Measurements from ENCODE around the gene GRAMD2B. TPM values are rescaled to one million over a fixed set of nuclear protein-coding genes. Genes with fewer than 3 reads are reported as not detected.
A peak's percentile ranks its signal among the peaks of the same experiment; 100 is the strongest.

The GRAMD2B gene
- total and polyA plus RNA-seq, 2 experiments from 2014 or later, result 18.9 to 32.5 TPM

- H3K27ac ChIP-seq, result no peak overlapping the region
- H3K27me3 ChIP-seq, result no peaks in the 10 kb centered on the region
- no peaks in the 10 kb centered on the region for H3K9me2 ChIP-seq (replicated peaks; ENCODE audit: insufficient read depth)
- H3K79me2 ChIP-seq, result peaks cover 6% of the 10 kb centered on the region
- H3K4me1 ChIP-seq (ENCODE audit: insufficient read depth), result peaks cover 5% of the 10 kb centered on the region
- H3K4me3 ChIP-seq, result no peak overlapping the region
- TF ChIP-seq, protein P1, sequence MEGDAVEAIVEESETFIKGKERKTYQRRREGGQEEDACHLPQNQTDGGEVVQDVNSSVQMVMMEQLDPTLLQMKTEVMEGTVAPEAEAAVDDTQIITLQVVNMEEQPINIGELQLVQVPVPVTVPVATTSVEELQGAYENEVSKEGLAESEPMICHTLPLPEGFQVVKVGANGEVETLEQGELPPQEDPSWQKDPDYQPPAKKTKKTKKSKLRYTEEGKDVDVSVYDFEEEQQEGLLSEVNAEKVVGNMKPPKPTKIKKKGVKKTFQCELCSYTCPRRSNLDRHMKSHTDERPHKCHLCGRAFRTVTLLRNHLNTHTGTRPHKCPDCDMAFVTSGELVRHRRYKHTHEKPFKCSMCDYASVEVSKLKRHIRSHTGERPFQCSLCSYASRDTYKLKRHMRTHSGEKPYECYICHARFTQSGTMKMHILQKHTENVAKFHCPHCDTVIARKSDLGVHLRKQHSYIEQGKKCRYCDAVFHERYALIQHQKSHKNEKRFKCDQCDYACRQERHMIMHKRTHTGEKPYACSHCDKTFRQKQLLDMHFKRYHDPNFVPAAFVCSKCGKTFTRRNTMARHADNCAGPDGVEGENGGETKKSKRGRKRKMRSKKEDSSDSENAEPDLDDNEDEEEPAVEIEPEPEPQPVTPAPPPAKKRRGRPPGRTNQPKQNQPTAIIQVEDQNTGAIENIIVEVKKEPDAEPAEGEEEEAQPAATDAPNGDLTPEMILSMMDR (IDR thresholded peaks at IDR 0.05; ENCODE audit: poor library complexity), result no peak
- TF ChIP-seq EZH2 (IDR thresholded peaks at IDR 0.05; ENCODE audit: borderline replicate concordance) (no peak), EZH2phosphoT487 (IDR thresholded peaks at IDR 0.05; ENCODE audit: low read depth, severe bottlenecking, unreplicated experiment) (no peak)
- no peaks in the 10 kb centered on the region for H4K20me1 ChIP-seq (ENCODE audit: insufficient read depth, poor library complexity, severe bottlenecking)
- WGBS (ENCODE audit: low lambda C conversion rate, missing lambda C conversion rate), result 76% methylated on average over 6 of the region's 6 CpGs
- no peak overlapping the region for H2AFZ ChIP-seq
- H3K36me3 ChIP-seq (replicated peaks; ENCODE audit: insufficient read depth, low read depth), result no peaks in the 10 kb centered on the region
- H3K9me3 ChIP-seq (ENCODE audit: low read depth), result no peaks in the 10 kb centered on the region
- H3K4me2 ChIP-seq, result no peak overlapping the region
- DNase-seq (ENCODE audit: low spot score), result no peak
Observed at GRCh38 chr5:126456217-126456820, 33.1 kb downstream of the GRAMD2B start.

DNA sequence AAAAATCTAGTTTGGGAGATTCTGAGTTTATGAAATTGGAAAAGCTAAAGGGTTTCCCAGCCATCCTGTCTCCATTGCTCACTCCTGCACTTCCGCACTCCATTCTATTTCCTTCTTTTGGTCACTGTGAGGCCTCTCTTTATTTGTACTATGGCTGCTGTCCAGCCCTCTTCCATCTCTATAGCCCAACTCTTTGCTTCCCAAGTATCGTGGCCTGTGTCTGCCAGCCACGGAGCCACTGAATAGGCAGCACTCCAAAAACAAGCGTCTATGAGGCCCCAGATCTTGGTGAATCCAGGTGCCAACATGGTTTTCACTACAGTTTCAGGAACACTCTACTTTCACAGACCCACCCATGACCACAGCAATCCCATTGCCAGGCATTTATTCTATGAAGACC is 37.2 kb downstream of the GRAMD2B start:
- H3K9me3 ChIP-seq (ENCODE audit: low read depth), result no peaks in the 10 kb centered on the region
- DNase-seq (ENCODE audit: low spot score), result no peak
- no peak overlapping the region for H3K4me2 ChIP-seq
- peaks cover 3% of the 10 kb centered on the region for H3K79me2 ChIP-seq
- WGBS (ENCODE audit: low lambda C conversion rate, missing lambda C conversion rate), result 97% methylated on average over 4 of the region's 4 CpGs
- H4K20me1 ChIP-seq (ENCODE audit: insufficient read depth, poor library complexity, severe bottlenecking), result no peaks in the 10 kb centered on the region
- H3K27me3 ChIP-seq, result no peaks in the 10 kb centered on the region
- H3K27ac ChIP-seq, result peak overlapping the region; percentile 67
- no peak overlapping the region for H3K4me3 ChIP-seq
- H3K4me1 ChIP-seq (ENCODE audit: insufficient read depth), result peaks cover 6% of the 10 kb centered on the region
- no peak overlapping the region for H2AFZ ChIP-seq
- no peaks in the 10 kb centered on the region for H3K36me3 ChIP-seq (replicated peaks; ENCODE audit: insufficient read depth, low read depth)
- TF ChIP-seq EZH2phosphoT487 (IDR thresholded peaks at IDR 0.05; ENCODE audit: low read depth, severe bottlenecking, unreplicated experiment) (no peak), EZH2 (IDR thresholded peaks at IDR 0.05; ENCODE audit: borderline replicate concordance) (no peak)
- TF ChIP-seq, protein P1 (IDR thresholded peaks at IDR 0.05; ENCODE audit: poor library complexity), result no peak
- no peaks in the 10 kb centered on the region for H3K9me2 ChIP-seq (replicated peaks; ENCODE audit: insufficient read depth)

- DNase-seq (ENCODE audit: low spot score), result peak; percentile 36
- no peaks in the 10 kb centered on the region for H3K27me3 ChIP-seq
- H3K9me2 ChIP-seq (replicated peaks; ENCODE audit: insufficient read depth), result no peaks in the 10 kb centered on the region
- whole genome bisulfite sequencing (ENCODE audit: low lambda C conversion rate, missing lambda C conversion rate), result 94% methylated on average over 1 of the region's 1 CpG
- H3K36me3 ChIP-seq (replicated peaks; ENCODE audit: insufficient read depth, low read depth), result no peaks in the 10 kb centered on the region
- no peaks in the 10 kb centered on the region for H3K9me3 ChIP-seq (ENCODE audit: low read depth)
- H3K4me3 ChIP-seq, result no peak overlapping the region
- H3K4me2 ChIP-seq, result no peak overlapping the region
- H3K79me2 ChIP-seq, result peaks cover 3% of the 10 kb centered on the region
- no peak overlapping the region for H2AFZ ChIP-seq
- TF ChIP-seq, protein P1 (IDR thresholded peaks at IDR 0.05; ENCODE audit: poor library complexity), result no peak
- no peak for TF ChIP-seq EZH2 (IDR thresholded peaks at IDR 0.05; ENCODE audit: borderline replicate concordance)
- TF ChIP-seq EZH2phosphoT487 (IDR thresholded peaks at IDR 0.05; ENCODE audit: low read depth, severe bottlenecking, unreplicated experiment), result no peak
- H3K27ac ChIP-seq, result peak overlapping the region; percentile 67
- H4K20me1 ChIP-seq (ENCODE audit: insufficient read depth, poor library complexity, severe bottlenecking), result no peaks in the 10 kb centered on the region
- H3K4me1 ChIP-seq (ENCODE audit: insufficient read depth), result peaks cover 4% of the 10 kb centered on the region
Observed at GRCh38 chr5:126460977-126461376, 37.8 kb downstream of the GRAMD2B start.
